CD4-positive, alpha-beta T cell (primary cell): ENCODE results near the gene EFCAB14. TPM values are rescaled to one million over a fixed set of nuclear protein-coding genes. Genes with fewer than 3 reads are reported as not detected.

Source experiments
- ATAC-seq: fragments of 200-7000 bp; cut with Tn5 transposase; one replicate; pipeline ENCODE4 v1.10.0; 2022; ENCODE audit warnings: mild to moderate bottlenecking; ENCODE audit not compliant: poor library complexity
- CTCF ChIA-PET: fragments of 350-600 bp; sonication (Branson Sonifier 250); formaldehyde crosslinking; loops from one replicate; lab custom pipeline; 2021; ENCODE audit warnings: antibody characterized with exemption, inconsistent platforms; lab: Charles Lee
- POLR2A ChIA-PET: fragments of 350-600 bp; sonication (Branson Sonifier 250); formaldehyde crosslinking; loops from one replicate; lab custom pipeline; 2021; ENCODE audit warnings: antibody characterized with exemption, inconsistent platforms; lab: Charles Lee
- DNase-seq, 14 experiments: peaks; one replicate each; pipeline ENCODE4 v3.0.0-alpha.2; 2013 to 2020; ENCODE audit warnings: mixed read lengths in 2 of 14
- H3K27ac ChIP-seq, 2 donors: one replicate each; pipeline versions ENCODE4 v1.5.1 to v1.7.0; 2013; ENCODE audit warnings: low read length in 2 of 2, low read depth in 1 of 2, mild to moderate bottlenecking in 1 of 2
- H3K27me3 ChIP-seq, 2 experiments: 1 replicate in 1 of 2; 2 replicates in 1 of 2; pipeline versions ENCODE4 v1.6.1 to v1.7.0; 2013; ENCODE audit warnings: low read length in 2 of 2, control low read depth in 1 of 2, mild to moderate bottlenecking in 1 of 2, moderate library complexity in 1 of 2; ENCODE audit not compliant: insufficient read depth in 2 of 2, control insufficient read depth in 1 of 2
- H3K36me3 ChIP-seq: one replicate; pipeline ENCODE4 v1.6.1; 2013; ENCODE audit warnings: low read length, control low read depth; ENCODE audit not compliant: insufficient read depth
- H3K4me1 ChIP-seq: one replicate; pipeline ENCODE4 v1.6.1; 2013; ENCODE audit warnings: low read length, control low read depth; ENCODE audit not compliant: insufficient read depth
- H3K4me3 ChIP-seq: one replicate; pipeline ENCODE4 v1.5.1; 2013; ENCODE audit warnings: mild to moderate bottlenecking, low read length, moderate library complexity
- H3K9me3 ChIP-seq, 2 experiments: 1 replicate in 1 of 2; 2 replicates in 1 of 2; pipeline versions ENCODE4 v1.6.1 to v1.7.0; 2013; ENCODE audit warnings: low read length in 2 of 2, mild to moderate bottlenecking in 2 of 2, control low read depth in 1 of 2, moderate library complexity in 1 of 2; ENCODE audit not compliant: control insufficient read depth in 1 of 2, insufficient read depth in 1 of 2
- H3K27ac Mint-ChIP-seq: one replicate; pipeline ENCODE4 v1.8.0; 2020; ENCODE audit warnings: mixed read lengths
- H3K27me3 Mint-ChIP-seq: one replicate; pipeline ENCODE4 v1.8.0; 2021; ENCODE audit warnings: mixed read lengths
- H3K36me3 Mint-ChIP-seq: one replicate; pipeline ENCODE4 v1.8.0; 2021; ENCODE audit warnings: low read depth, mixed read lengths
- H3K4me1 Mint-ChIP-seq: one replicate; pipeline ENCODE4 v1.8.0; 2021; ENCODE audit warnings: low read depth, mixed read lengths
- H3K4me3 Mint-ChIP-seq: one replicate; pipeline ENCODE4 v1.8.0; 2020; ENCODE audit warnings: mild to moderate bottlenecking, mixed read lengths
- H3K9me3 Mint-ChIP-seq: one replicate; pipeline ENCODE4 v1.8.0; 2020; ENCODE audit warnings: mixed read lengths
- CTCF ChIP-seq: fragments of 200-600 bp; IDR thresholded peaks from one replicate; pipeline ENCODE4 v1.8.0; 2022; ENCODE audit warnings: antibody characterized with exemption, mild to moderate bottlenecking
- intact Hi-C, 2 experiments: fragments of 100-400 bp; cut with DNase I in 1 of 2; cut with micrococcal nuclease in 1 of 2; formaldehyde crosslinking; loops; one replicate each; pipeline versions ENCODE4 v1.15.1 to v1.9.0; 2023 to 2025; cut with DNase I, micrococcal nuclease
- total RNA-seq, 174 experiments: library from RNA in 2 of 174; stranded (reverse) in 2 of 174; gene quantifications; one replicate each; pipeline ENCODE4 v1.2.3 and lab custom pipeline; 2021 to 2026

The EFCAB14 gene
- total RNA-seq, 2 experiments from 2014 or later, result 36.8 to 38.3 TPM

- POLR2A ChIA-PET, result no interaction called here
- Histone ChIP-seq H3K4me3 (no peak overlapping the region), H3K27ac (no peak overlapping the region), H3K4me1 (no peaks in the 10 kb centered on the region), H3K36me3 (peaks cover 88% of the 10 kb centered on the region), H3K9me3 (no peaks in the 10 kb centered on the region), H3K27me3 (no peaks in the 10 kb centered on the region)
- ATAC-seq (no peak), DNase-seq (no peak)
- no peaks in the 10 kb centered on the region for H3K9me3 Mint-ChIP-seq
- H3K4me1 Mint-ChIP-seq, result peaks cover 17% of the 10 kb centered on the region
- H3K4me3 Mint-ChIP-seq, result no peak overlapping the region
- peaks cover 99% of the 10 kb centered on the region for H3K36me3 Mint-ChIP-seq
- TF ChIP-seq CTCF, result no peak
- intact Hi-C loops, result no loop called here
- peak overlapping the region; percentile 32 for H3K27ac Mint-ChIP-seq
- H3K27me3 Mint-ChIP-seq, result no peaks in the 10 kb centered on the region
- CTCF ChIA-PET, result no interaction called here
Observed at GRCh38 chr1:46689897-46690296, 29.0 kb downstream of the EFCAB14 start.

- H3K4me1 Mint-ChIP-seq, result peaks cover 17% of the 10 kb centered on the region
- H3K27ac Mint-ChIP-seq, result peak overlapping the region; percentile 32
- H3K4me3 Mint-ChIP-seq, result no peak overlapping the region
- H3K4me3 ChIP-seq, result no peak overlapping the region
- ChIA-PET POLR2A (no interaction called here), CTCF (no interaction called here)
- TF ChIP-seq CTCF, result no peak
- no peaks in the 10 kb centered on the region for H3K9me3 ChIP-seq
- H3K27ac ChIP-seq, result no peak overlapping the region
- peaks cover 99% of the 10 kb centered on the region for H3K36me3 Mint-ChIP-seq
- H3K36me3 ChIP-seq, result peaks cover 93% of the 10 kb centered on the region
- DNase-seq, result no peak
- H3K9me3 Mint-ChIP-seq, result no peaks in the 10 kb centered on the region
- no peaks in the 10 kb centered on the region for H3K27me3 ChIP-seq
- no peaks in the 10 kb centered on the region for H3K4me1 ChIP-seq
- intact Hi-C loops, result no loop called here
- no peaks in the 10 kb centered on the region for H3K27me3 Mint-ChIP-seq
- ATAC-seq, result no peak
Observed at GRCh38 chr1:46689356-46689755, 29.6 kb downstream of the EFCAB14 start.

GRCh38 chr1:46687921-46688509, 30.9 kb downstream of the EFCAB14 start:
- POLR2A ChIA-PET, result interaction anchor here (0.5 kb wide), 1 partner anchor 16 kb away, joined by 5 read pairs; the partner anchor contains the start of gene TEX38
- no peaks in the 10 kb centered on the region for H3K27me3 Mint-ChIP-seq

More at GRCh38 chr1:46687921-46688509, 30.9 kb downstream of the EFCAB14 start:
- Histone ChIP-seq H3K9me3 (no peaks in the 10 kb centered on the region), H3K36me3 (peaks cover 100% of the 10 kb centered on the region), H3K4me1 (no peaks in the 10 kb centered on the region), H3K27me3 (no peaks in the 10 kb centered on the region), H3K4me3 (no peak overlapping the region), H3K27ac (no peak overlapping the region)
- peaks cover 17% of the 10 kb centered on the region for H3K4me1 Mint-ChIP-seq
- DNase-seq (no peak), ATAC-seq (no peak)
- H3K9me3 Mint-ChIP-seq, result no peaks in the 10 kb centered on the region
- peaks cover 100% of the 10 kb centered on the region for H3K36me3 Mint-ChIP-seq
- intact Hi-C loops, result loop anchor here in 1 of 2 experiments (2.0 kb wide), 1 partner anchor 19 kb away; no protein-coding TSS in a partner anchor
- no peak for TF ChIP-seq CTCF
- peak overlapping the region; percentile 61 for H3K27ac Mint-ChIP-seq
- H3K4me3 Mint-ChIP-seq, result no peak overlapping the region
- CTCF ChIA-PET, result no interaction called here
